Retinal pigment epithelial cell (primary cell): Measurements from ENCODE around the gene MYO18B.

ENCODE experiments used
- DNase-seq: peaks from one replicate; pipeline ENCODE4 v3.0.0-alpha.2; 2010; ENCODE audit warnings: low read depth
- H3K4me3 ChIP-seq: 2 replicates; pipeline ENCODE4 v1.5.1; 2011; ENCODE audit warnings: mild to moderate bottlenecking, low read length, control low read depth, moderate library complexity
- TF ChIP-seq, protein P1 (sequence below): conservative IDR thresholded peaks from 2 replicates; pipeline ENCODE4 v1.5.1; 2011; ENCODE audit warnings: low read depth, low read length, control low read depth, inconsistent platforms

MYO18B gene

DNA sequence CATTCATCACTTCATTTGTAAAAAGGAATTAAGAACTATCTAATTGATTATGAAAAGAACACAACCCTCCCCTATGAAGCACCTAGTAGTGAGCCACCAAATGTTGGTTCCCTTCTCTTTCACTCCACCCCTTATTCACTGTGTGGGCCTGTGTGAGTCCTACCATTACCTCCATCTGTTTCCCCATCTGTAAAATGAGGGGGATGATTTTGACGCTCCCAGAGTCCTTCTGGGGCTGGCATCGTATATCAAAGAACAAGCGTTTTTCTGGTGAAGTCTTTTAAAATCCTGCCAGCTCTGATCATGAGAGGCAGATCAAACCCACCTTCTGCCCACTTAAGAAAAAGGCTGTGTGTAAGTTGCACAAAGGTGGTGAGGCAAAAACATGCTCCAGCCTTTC lies 330.6 kb downstream of the MYO18B start:
- TF ChIP-seq, protein P1, sequence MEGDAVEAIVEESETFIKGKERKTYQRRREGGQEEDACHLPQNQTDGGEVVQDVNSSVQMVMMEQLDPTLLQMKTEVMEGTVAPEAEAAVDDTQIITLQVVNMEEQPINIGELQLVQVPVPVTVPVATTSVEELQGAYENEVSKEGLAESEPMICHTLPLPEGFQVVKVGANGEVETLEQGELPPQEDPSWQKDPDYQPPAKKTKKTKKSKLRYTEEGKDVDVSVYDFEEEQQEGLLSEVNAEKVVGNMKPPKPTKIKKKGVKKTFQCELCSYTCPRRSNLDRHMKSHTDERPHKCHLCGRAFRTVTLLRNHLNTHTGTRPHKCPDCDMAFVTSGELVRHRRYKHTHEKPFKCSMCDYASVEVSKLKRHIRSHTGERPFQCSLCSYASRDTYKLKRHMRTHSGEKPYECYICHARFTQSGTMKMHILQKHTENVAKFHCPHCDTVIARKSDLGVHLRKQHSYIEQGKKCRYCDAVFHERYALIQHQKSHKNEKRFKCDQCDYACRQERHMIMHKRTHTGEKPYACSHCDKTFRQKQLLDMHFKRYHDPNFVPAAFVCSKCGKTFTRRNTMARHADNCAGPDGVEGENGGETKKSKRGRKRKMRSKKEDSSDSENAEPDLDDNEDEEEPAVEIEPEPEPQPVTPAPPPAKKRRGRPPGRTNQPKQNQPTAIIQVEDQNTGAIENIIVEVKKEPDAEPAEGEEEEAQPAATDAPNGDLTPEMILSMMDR, result no peak
- DNase-seq, result no peak
- no peak overlapping the region for H3K4me3 ChIP-seq

DNA sequence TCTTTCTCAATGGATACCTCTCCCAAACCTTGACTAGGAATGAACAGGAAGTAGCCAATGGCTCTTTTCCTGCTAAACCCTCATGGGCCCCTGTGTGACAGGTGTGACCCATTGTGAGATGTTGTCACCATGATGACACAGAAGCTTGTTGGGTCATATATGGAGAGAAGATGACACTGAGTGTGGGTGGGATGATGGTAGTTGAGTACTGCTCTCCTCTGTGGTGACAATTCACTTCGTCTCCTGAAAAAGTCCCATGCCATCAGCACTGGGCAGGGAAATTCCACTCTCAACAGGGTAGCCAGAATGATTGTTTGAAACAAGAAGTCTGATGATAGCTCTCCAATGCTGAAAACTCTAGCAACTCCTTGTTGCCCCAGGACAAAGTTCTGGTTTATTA lies 333.3 kb downstream of the MYO18B start:
- no peak overlapping the region for H3K4me3 ChIP-seq
- DNase-seq, result no peak
- TF ChIP-seq, protein P1, result no peak

DNA sequence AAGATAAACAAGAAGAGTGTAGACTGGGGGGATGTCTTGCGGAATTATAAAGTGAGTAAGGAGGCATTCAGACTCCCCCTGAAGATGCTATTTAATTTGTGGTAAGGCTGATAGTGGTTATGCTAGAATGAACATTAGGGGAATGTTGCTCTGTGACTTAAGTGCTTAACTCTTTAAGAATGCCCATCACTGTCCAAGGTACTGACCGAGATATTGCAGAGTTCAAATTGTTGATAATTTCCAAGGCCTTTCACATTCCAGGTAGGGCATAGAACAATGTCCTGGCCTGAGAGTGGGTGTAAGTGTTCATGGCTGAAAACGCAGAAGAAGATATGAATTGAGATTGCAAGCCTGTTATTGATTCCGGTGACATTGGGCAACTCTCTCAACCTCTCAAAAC lies 337.0 kb downstream of the MYO18B start:
- no peak overlapping the region for H3K4me3 ChIP-seq
- no peak for DNase-seq
- TF ChIP-seq, protein P1, result no peak
